ENCODE measurements around the gene PELI2. TPM values are rescaled to one million over a fixed set of nuclear protein-coding genes. Genes with fewer than 3 reads are reported as not detected.
A peak's percentile ranks its signal among the peaks of the same experiment; 100 is the strongest.

The PELI2 gene
- total and polyA plus RNA-seq, 2 of the 4 experiments (the other 2 are of a cell fraction): 6.0 to 36.7 TPM

DNA sequence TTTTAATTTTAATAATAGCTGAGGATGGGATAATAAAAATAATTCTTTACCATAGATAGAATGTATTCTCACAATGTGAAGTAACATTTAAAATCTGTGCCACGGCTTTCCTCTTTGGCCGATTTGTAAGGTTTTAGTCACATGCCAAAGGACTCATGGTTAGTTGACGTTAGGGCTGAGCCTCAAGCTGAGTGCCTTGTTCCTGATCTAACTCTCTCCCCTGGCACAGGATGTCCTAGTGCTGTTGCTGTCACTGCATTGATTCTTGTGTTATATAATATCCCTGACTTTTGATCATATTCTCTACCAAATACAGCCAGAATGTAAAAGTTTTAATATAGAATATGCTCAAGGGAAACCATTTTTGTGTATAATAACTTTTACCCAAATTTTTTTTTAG is 144.3 kb downstream of the PELI2 start:
- Histone ChIP-seq H3K27me3 (ENCODE audit: control insufficient read depth, insufficient read depth, low read length) (no peaks in the 10 kb centered on the region), H2BK15ac (ENCODE audit: low read depth, low read length) (no peak overlapping the region), H4K20me1 (ENCODE audit: insufficient read depth, low read length) (no peaks in the 10 kb centered on the region), H3K18ac (ENCODE audit: low read depth, low read length) (no peak overlapping the region), H4K91ac (ENCODE audit: insufficient read depth, low read depth, low read length) (no peak overlapping the region), H3K9ac (ENCODE audit: low read depth, low read length) (no peak overlapping the region), H2AK9ac (replicated peaks; ENCODE audit: low read depth, low read length, poor library complexity) (no peak overlapping the region), H3K4me2 (ENCODE audit: low read depth, low read length) (no peak overlapping the region), H4K8ac (ENCODE audit: low read depth in 2 of 2, low read length in 2 of 2) (no peak overlapping the region), H3K4me1 (ENCODE audit: control insufficient read depth, insufficient read depth, low read length) (no peaks in the 10 kb centered on the region), H2AFZ (replicated peaks; ENCODE audit: low read length, poor library complexity) (no peak overlapping the region), H3K36me3 (ENCODE audit: control insufficient read depth, insufficient read depth, low read length) (no peaks in the 10 kb centered on the region), H3K23ac (ENCODE audit: low read depth, low read length) (no peak overlapping the region), H2BK120ac (ENCODE audit: low read depth, low read length) (no peak overlapping the region), H3K27ac (ENCODE audit: insufficient read depth, low read length) (no peak overlapping the region), H3K14ac (replicated peaks; ENCODE audit: low read depth, low read length) (no peak overlapping the region), H2AK5ac (ENCODE audit: low read depth, low read length) (0 out of 2 replicates have a peak overlapping the region, but pooled peaks have one; percentile 5), H3K79me1 (ENCODE audit: low read depth in 1 of 2, low read length in 2 of 2) (peaks cover 3 to 4% of the 10 kb centered on the region in 2 experiments; a peak in 2 of 4 replicates), H3K56ac (ENCODE audit: extremely low read depth, insufficient read depth, low read length) (no peak overlapping the region), H3K9me1 (ENCODE audit: insufficient read depth, low read length) (no peaks in the 10 kb centered on the region; the same call in 1 of the 2 replicates), H3K9me3 (ENCODE audit: control insufficient read depth, insufficient read depth, low read length) (no peaks in the 10 kb centered on the region), H3K4me3 (ENCODE audit: insufficient read depth, low read depth, low read length) (no peak overlapping the region), H2BK5ac (ENCODE audit: low read depth, low read length, poor library complexity, severe bottlenecking) (no peak overlapping the region), H2BK20ac (ENCODE audit: low read depth, low read length) (0 out of 2 replicates have a peak overlapping the region, but pooled peaks have one; percentile 9), H4K5ac (ENCODE audit: low read depth, low read length) (no peak overlapping the region), H3K4ac (ENCODE audit: low read depth, low read length) (no peak overlapping the region)
- ATAC-seq (ENCODE audit: low read depth): no peak
- no CpG with 5 or more reads among the region's 3 CpGs for WGBS, 2 experiments (ENCODE audit: extremely low coverage in 2 of 2, insufficient read length in 1 of 2)
- ChIA-PET POLR2A (ENCODE audit: unreplicated experiment) (no interaction called here), CTCF (no interaction called here)
- in situ Hi-C loops (cut with MboI; ENCODE audit: low sequenced_read_pairs) (no loop called here), intact Hi-C loops (cut with micrococcal nuclease) (no loop called here), dilution Hi-C loops (cut with HindIII; ENCODE audit: low sequenced_read_pairs, unreplicated experiment) (no loop called here)
- BruUV-seq (replicated peaks): no TSS peak
- no peak for DNase-seq
- TF ChIP-seq, protein P1, sequence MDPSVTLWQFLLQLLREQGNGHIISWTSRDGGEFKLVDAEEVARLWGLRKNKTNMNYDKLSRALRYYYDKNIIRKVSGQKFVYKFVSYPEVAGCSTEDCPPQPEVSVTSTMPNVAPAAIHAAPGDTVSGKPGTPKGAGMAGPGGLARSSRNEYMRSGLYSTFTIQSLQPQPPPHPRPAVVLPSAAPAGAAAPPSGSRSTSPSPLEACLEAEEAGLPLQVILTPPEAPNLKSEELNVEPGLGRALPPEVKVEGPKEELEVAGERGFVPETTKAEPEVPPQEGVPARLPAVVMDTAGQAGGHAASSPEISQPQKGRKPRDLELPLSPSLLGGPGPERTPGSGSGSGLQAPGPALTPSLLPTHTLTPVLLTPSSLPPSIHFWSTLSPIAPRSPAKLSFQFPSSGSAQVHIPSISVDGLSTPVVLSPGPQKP (IDR thresholded peaks at IDR 0.05; ENCODE audit: borderline replicate concordance, low read depth, low read length): no peak
- TF ChIP-seq MXI1 (IDR thresholded peaks at IDR 0.05; ENCODE audit: borderline replicate concordance, low read depth, low read length) (no peak), RCOR1 (IDR thresholded peaks at IDR 0.05; ENCODE audit: insufficient replicate concordance, low read length) (no peak), NFE2L2 (IDR thresholded peaks at IDR 0.05; ENCODE audit: low read depth, low read length) (no peak), BHLHE40 (IDR thresholded peaks at IDR 0.05; ENCODE audit: low read depth, low read length) (no peak), FOS (IDR thresholded peaks at IDR 0.05; ENCODE audit: low read depth, low read length) (no peak), MAFK (IDR thresholded peaks at IDR 0.05; ENCODE audit: low read depth, low read length) (no peak), POLR2A (IDR thresholded peaks at IDR 0.05; ENCODE audit: low read depth, low read length) (no peak), CHD1 (IDR thresholded peaks at IDR 0.05; ENCODE audit: low read depth, low read length) (no peak)
